ENCODE results near the gene HRC. TPM values are rescaled to one million over a fixed set of nuclear protein-coding genes. Genes with fewer than 3 reads are reported as not detected.
"Not testable (repeated sequence)": the region's sequence is repeated elsewhere in the genome, so short reads cannot be mapped to it uniquely, and the experiment has no call there.

HRC gene
- polyA plus RNA-seq, 1 of the 3 experiments (the other 2 are of a cell fraction), result not detected

DNA sequence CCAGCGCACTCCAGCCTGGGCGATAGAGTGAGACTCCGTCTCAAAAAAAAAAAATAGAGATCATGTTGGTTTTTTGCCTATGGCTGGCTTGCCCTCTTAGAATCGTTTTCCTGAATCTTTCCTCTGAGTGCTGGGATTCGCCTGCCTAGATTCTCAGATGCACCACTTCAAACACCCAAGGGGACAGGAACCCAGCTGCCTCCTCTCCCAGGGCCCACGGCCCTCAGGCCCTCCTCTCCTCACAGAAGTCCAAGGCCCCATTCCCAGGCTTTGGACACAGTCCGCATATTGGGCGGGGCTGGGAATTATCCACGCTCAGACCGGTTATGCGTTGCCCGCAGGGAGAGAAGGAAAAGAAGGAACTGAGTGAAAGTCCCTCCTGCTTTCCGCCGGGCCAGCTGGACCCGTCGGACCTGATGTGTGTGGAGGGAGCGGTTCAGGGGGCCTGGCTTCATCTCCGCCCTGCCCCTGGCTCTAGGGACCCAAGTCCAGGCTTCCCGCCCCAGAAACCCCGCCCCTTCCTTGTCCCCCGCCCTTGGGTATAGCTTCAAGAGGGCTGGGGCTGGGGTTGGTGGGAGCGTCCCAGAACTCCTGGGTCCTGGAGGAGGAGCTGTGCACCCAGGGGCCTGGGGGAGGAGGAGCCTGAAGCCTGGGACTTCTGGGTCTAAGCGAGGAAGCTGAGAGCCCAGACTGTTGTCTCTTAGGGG is 30.0 kb downstream of the HRC start:
- no peak overlapping the region for H2AFZ ChIP-seq (ENCODE audit: low read depth)
- no peak overlapping the region for H3K4me3 ChIP-seq (ENCODE audit: low read depth in 2 of 2, low read length in 1 of 2)
- ChIA-PET CTCF (interaction anchor here (1.0 to 2.8 kb wide), 4 partner anchors 11 to 27 kb away, joined by 3 to 10 read pairs (median 4); partner anchors contain the start of gene LIN7B), POLR2A (interaction anchor here (1.1 kb wide), 1 partner anchor 17 kb away, joined by 4 read pairs; no protein-coding TSS in a partner anchor)
- no peaks in the 10 kb centered on the region for H3F3A ChIP-seq (replicated peaks; ENCODE audit: insufficient read depth)
- no peaks in the 10 kb centered on the region for H3K79me2 ChIP-seq (ENCODE audit: insufficient read depth)
- WGBS (ENCODE audit: low lambda C conversion rate), result 86% methylated on average over 19 of the region's 23 CpGs
- H3K9me3 ChIP-seq, result no peaks in the 10 kb centered on the region
- no peaks in the 10 kb centered on the region for H3K36me3 ChIP-seq (replicated peaks in 1 of 2; ENCODE audit: control insufficient read depth in 1 of 2, insufficient read depth in 2 of 2, low read length in 1 of 2)
- no peaks in the 10 kb centered on the region for H3K9me2 ChIP-seq
- no peaks in the 10 kb centered on the region for H4K20me1 ChIP-seq (ENCODE audit: insufficient read depth)
- no peak overlapping the region for H3K9ac ChIP-seq
- TF ChIP-seq GATA2 (CRISPR knock-in tag; IDR thresholded peaks at IDR 0.05) (no peak), RFX5 (IDR thresholded peaks at IDR 0.05; ENCODE audit: low read length) (no peak), POLR2AphosphoS5 (IDR thresholded peaks at IDR 0.05; ENCODE audit: low read depth, low read length) (no peak), NRF1 (IDR thresholded peaks at IDR 0.05; ENCODE audit: low read depth, low read length) (no peak), FOXJ3 (CRISPR knock-in tag; IDR thresholded peaks at IDR 0.05) (no peak), SIN3A (IDR thresholded peaks at IDR 0.05; ENCODE audit: borderline replicate concordance, low read depth, low read length) (no peak), JUND (IDR thresholded peaks at IDR 0.05) (no peak), CHD2 (IDR thresholded peaks at IDR 0.05; ENCODE audit: low read length, partially characterized antibody) (no peak), ELF1 (IDR thresholded peaks at IDR 0.05) (no peak), RCOR1 (IDR thresholded peaks at IDR 0.05; ENCODE audit: low read length) (no peak), RXRA (IDR thresholded peaks at IDR 0.05; ENCODE audit: borderline replicate concordance, low read depth) (no peak), RAD21 (IDR thresholded peaks at IDR 0.05; ENCODE audit: low read length) (no peak), NFIC (IDR thresholded peaks at IDR 0.05; ENCODE audit: borderline replicate concordance) (no peak), EP300 (IDR thresholded peaks at IDR 0.05; ENCODE audit: borderline replicate concordance in 1 of 2, low read depth in 1 of 2, low read length in 1 of 2) (no peak)
- TF ChIP-seq, protein P1, sequence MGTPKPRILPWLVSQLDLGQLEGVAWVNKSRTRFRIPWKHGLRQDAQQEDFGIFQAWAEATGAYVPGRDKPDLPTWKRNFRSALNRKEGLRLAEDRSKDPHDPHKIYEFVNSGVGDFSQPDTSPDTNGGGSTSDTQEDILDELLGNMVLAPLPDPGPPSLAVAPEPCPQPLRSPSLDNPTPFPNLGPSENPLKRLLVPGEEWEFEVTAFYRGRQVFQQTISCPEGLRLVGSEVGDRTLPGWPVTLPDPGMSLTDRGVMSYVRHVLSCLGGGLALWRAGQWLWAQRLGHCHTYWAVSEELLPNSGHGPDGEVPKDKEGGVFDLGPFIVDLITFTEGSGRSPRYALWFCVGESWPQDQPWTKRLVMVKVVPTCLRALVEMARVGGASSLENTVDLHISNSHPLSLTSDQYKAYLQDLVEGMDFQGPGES (IDR thresholded peaks at IDR 0.05; ENCODE audit: low read depth, low read length), result no peak
- TF ChIP-seq, protein P2, sequence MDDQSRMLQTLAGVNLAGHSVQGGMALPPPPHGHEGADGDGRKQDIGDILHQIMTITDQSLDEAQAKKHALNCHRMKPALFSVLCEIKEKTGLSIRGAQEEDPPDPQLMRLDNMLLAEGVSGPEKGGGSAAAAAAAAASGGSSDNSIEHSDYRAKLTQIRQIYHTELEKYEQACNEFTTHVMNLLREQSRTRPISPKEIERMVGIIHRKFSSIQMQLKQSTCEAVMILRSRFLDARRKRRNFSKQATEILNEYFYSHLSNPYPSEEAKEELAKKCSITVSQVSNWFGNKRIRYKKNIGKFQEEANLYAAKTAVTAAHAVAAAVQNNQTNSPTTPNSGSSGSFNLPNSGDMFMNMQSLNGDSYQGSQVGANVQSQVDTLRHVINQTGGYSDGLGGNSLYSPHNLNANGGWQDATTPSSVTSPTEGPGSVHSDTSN (IDR thresholded peaks at IDR 0.05), result no peak
- TF ChIP-seq, protein P3, sequence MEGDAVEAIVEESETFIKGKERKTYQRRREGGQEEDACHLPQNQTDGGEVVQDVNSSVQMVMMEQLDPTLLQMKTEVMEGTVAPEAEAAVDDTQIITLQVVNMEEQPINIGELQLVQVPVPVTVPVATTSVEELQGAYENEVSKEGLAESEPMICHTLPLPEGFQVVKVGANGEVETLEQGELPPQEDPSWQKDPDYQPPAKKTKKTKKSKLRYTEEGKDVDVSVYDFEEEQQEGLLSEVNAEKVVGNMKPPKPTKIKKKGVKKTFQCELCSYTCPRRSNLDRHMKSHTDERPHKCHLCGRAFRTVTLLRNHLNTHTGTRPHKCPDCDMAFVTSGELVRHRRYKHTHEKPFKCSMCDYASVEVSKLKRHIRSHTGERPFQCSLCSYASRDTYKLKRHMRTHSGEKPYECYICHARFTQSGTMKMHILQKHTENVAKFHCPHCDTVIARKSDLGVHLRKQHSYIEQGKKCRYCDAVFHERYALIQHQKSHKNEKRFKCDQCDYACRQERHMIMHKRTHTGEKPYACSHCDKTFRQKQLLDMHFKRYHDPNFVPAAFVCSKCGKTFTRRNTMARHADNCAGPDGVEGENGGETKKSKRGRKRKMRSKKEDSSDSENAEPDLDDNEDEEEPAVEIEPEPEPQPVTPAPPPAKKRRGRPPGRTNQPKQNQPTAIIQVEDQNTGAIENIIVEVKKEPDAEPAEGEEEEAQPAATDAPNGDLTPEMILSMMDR (IDR thresholded peaks at IDR 0.05), result no peak
- no peak for DNase-seq
- H3K4me1 ChIP-seq (ENCODE audit: control insufficient read depth in 1 of 2, insufficient read depth in 2 of 2, low read depth in 1 of 2, low read length in 1 of 2), result peaks cover 10 to 17% of the 10 kb centered on the region in 2 experiments; a peak in 2 of 4 replicates
- H3K27me3 ChIP-seq (ENCODE audit: insufficient read depth), result no peaks in the 10 kb centered on the region
- H3K27ac ChIP-seq (ENCODE audit: low read depth in 2 of 2, low read length in 1 of 2), result no peak overlapping the region
- no peak overlapping the region for H3K4me2 ChIP-seq

DNA sequence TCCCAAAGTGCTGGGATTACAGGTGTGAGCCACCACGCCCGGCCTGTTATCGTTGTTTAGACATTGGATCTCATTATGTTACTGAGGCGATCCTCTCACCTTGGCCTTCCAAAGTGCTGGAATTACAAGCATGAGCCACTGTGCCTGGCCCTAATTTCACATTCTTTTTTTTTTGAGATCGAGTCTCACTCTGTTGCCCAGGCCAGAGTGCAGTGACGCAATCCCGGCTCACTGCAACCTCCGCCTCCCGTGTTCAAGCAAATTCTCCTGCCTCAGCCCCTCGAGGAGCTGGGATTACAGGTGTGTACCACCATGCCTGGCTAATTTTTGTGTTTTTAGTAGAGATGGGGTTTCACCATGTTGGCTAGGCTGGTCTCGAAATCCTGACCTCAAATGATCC is 31.9 kb downstream of the HRC start:
- H3K9me2 ChIP-seq; H3K27ac ChIP-seq (ENCODE audit: low read depth in 2 of 2, low read length in 1 of 2); DNase-seq; H4K20me1 ChIP-seq (ENCODE audit: insufficient read depth); H3K79me2 ChIP-seq (ENCODE audit: insufficient read depth); H3K36me3 ChIP-seq (replicated peaks in 1 of 2; ENCODE audit: control insufficient read depth in 1 of 2, insufficient read depth in 2 of 2, low read length in 1 of 2); H3K9me3 ChIP-seq; POLR2A ChIA-PET; H3K4me2 ChIP-seq; H3K27me3 ChIP-seq (ENCODE audit: insufficient read depth); H2AFZ ChIP-seq (ENCODE audit: low read depth); H3K9ac ChIP-seq; H3K4me3 ChIP-seq (ENCODE audit: low read depth in 2 of 2, low read length in 1 of 2); H3F3A ChIP-seq (replicated peaks; ENCODE audit: insufficient read depth): not testable (repeated sequence)
- CTCF ChIA-PET, result interaction anchor here (0.6 kb wide), 1 partner anchor 10 kb away, joined by 3 read pairs; the partner anchor contains the start of gene LIN7B
- WGBS (ENCODE audit: low lambda C conversion rate), result 83% methylated on average over 11 of the region's 11 CpGs
- peaks cover 5 to 12% of the 10 kb centered on the region in 2 experiments; a peak in 2 of 4 replicates for H3K4me1 ChIP-seq (ENCODE audit: control insufficient read depth in 1 of 2, insufficient read depth in 2 of 2, low read depth in 1 of 2, low read length in 1 of 2)

DNA sequence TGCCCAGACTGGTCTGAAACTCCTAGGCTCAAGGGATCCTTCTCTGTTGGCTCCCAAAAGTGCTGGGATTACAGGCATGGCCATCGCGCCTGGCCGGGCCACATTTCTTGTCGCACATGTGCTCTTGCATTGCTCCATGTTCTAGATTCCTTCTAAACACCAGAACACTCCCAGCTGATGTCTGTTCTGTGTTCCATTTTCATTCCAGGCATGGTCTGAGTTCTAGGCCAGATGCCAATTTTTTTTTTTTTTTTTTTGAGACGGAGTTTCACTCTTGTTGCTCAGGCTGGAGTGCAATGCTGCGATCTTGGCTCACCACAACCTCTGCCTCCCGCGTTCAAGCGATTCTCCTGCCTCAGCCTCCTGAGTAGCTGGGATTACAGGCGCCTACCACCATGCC is 33.4 kb downstream of the HRC start:
- WGBS (ENCODE audit: low lambda C conversion rate), result 87% methylated on average over 10 of the region's 10 CpGs
- H3K79me2 ChIP-seq (ENCODE audit: insufficient read depth); H3K4me2 ChIP-seq; H3K9me3 ChIP-seq; H2AFZ ChIP-seq (ENCODE audit: low read depth); H3F3A ChIP-seq (replicated peaks; ENCODE audit: insufficient read depth); H3K27ac ChIP-seq (ENCODE audit: low read depth in 2 of 2, low read length in 1 of 2); DNase-seq; H3K36me3 ChIP-seq (replicated peaks in 1 of 2; ENCODE audit: control insufficient read depth in 1 of 2, insufficient read depth in 2 of 2, low read length in 1 of 2); H3K9me2 ChIP-seq; POLR2A ChIA-PET; H3K9ac ChIP-seq; H3K27me3 ChIP-seq (ENCODE audit: insufficient read depth); H3K4me3 ChIP-seq (ENCODE audit: low read depth in 2 of 2, low read length in 1 of 2); H4K20me1 ChIP-seq (ENCODE audit: insufficient read depth): not testable (repeated sequence)
- CTCF ChIA-PET, result interaction anchor here (1.3 to 3.3 kb wide), 5 partner anchors 16 to 77 kb away, joined by 5 to 22 read pairs (median 13); no protein-coding TSS in a partner anchor
- H3K4me1 ChIP-seq (ENCODE audit: control insufficient read depth in 1 of 2, insufficient read depth in 2 of 2, low read depth in 1 of 2, low read length in 1 of 2), result peaks cover 5 to 17% of the 10 kb centered on the region in 2 experiments; a peak in 1 of 4 replicates
